H9 (cell line): ENCODE results near the gene TEDDM1. TPM values are rescaled to one million over a fixed set of nuclear protein-coding genes. Genes with fewer than 3 reads are reported as not detected.

Experiments
- DNase-seq: peaks from one replicate; pipeline ENCODE4 v3.0.0-alpha.2; 2017
- H2AFZ ChIP-seq: one replicate; pipeline ENCODE4 v1.6.1; 2013; ENCODE audit warnings: mild to moderate bottlenecking, low read length, control low read depth, moderate library complexity
- H2AK5ac ChIP-seq: 2 replicates; pipeline ENCODE4 v1.6.1; 2013; ENCODE audit warnings: low read length, control low read depth, mixed read lengths; ENCODE audit not compliant: insufficient read length
- H2BK120ac ChIP-seq: one replicate; pipeline ENCODE4 v1.6.1; 2013; ENCODE audit warnings: low read depth, mild to moderate bottlenecking, low read length, control low read depth, inconsistent platforms; ENCODE audit not compliant: poor library complexity, severe bottlenecking
- H2BK12ac ChIP-seq: 2 replicates; pipeline ENCODE4 v1.6.1; 2013; ENCODE audit warnings: low read length, control low read depth, mixed read lengths, low read depth; ENCODE audit not compliant: insufficient read length
- H2BK15ac ChIP-seq: 2 replicates; pipeline ENCODE4 v1.6.1; 2013; ENCODE audit warnings: low read depth, low read length, control low read depth
- H2BK20ac ChIP-seq: one replicate; pipeline ENCODE4 v1.6.1; 2013; ENCODE audit warnings: low read depth, mild to moderate bottlenecking, low read length, control low read depth, inconsistent platforms; ENCODE audit not compliant: poor library complexity, severe bottlenecking
- H2BK5ac ChIP-seq: 2 replicates; pipeline ENCODE4 v1.6.1; 2013; ENCODE audit warnings: low read length, control low read depth, mixed read lengths; ENCODE audit not compliant: insufficient read length
- H3K14ac ChIP-seq: 2 replicates; pipeline ENCODE4 v1.6.1; 2013; ENCODE audit warnings: low read length, control low read depth; ENCODE audit not compliant: insufficient read depth
- H3K18ac ChIP-seq: 2 replicates; pipeline ENCODE4 v1.6.1; 2013; ENCODE audit warnings: low read depth, mild to moderate bottlenecking, mixed read lengths, low read length, control low read depth; ENCODE audit not compliant: insufficient read length
- H3K23ac ChIP-seq: 2 replicates; pipeline ENCODE4 v1.6.1; 2013; ENCODE audit warnings: low read length, control low read depth, mixed read lengths, low read depth; ENCODE audit not compliant: insufficient read length
- H3K23me2 ChIP-seq: 2 replicates; pipeline ENCODE4 v1.6.1; 2013; ENCODE audit warnings: low read depth, mild to moderate bottlenecking, mixed read lengths, low read length, control low read depth; ENCODE audit not compliant: insufficient read length, poor library complexity, severe bottlenecking
- H3K27ac ChIP-seq: 2 replicates; pipeline ENCODE4 v1.5.1; 2013; ENCODE audit warnings: low read length, control low read depth, mixed read lengths, low read depth; ENCODE audit not compliant: insufficient read length
- H3K27me3 ChIP-seq: 2 replicates; pipeline ENCODE4 v1.6.1; 2013; ENCODE audit warnings: low read length, control low read depth, inconsistent platforms; ENCODE audit not compliant: insufficient read depth
- H3K4ac ChIP-seq: 2 replicates; pipeline ENCODE4 v1.6.1; 2013; ENCODE audit warnings: low read depth, mild to moderate bottlenecking, control low read depth, inconsistent platforms, low read length, moderate library complexity
- H3K4me1 ChIP-seq: 2 replicates; pipeline ENCODE4 v1.6.1; 2013; ENCODE audit warnings: low read length, control low read depth, inconsistent platforms; ENCODE audit not compliant: insufficient read depth
- H3K4me2 ChIP-seq: 2 replicates; pipeline ENCODE4 v1.6.1; 2013; ENCODE audit warnings: low read length, control low read depth, mixed read lengths; ENCODE audit not compliant: insufficient read length, insufficient read depth
- H3K56ac ChIP-seq: 2 replicates; pipeline ENCODE4 v1.6.1; 2013; ENCODE audit warnings: low read depth, mild to moderate bottlenecking, mixed read lengths, low read length, control low read depth; ENCODE audit not compliant: insufficient read length
- H3K79me1 ChIP-seq: 2 replicates; pipeline ENCODE4 v1.6.1; 2013; ENCODE audit warnings: low read depth, mild to moderate bottlenecking, moderate library complexity, low read length, control low read depth, inconsistent platforms; ENCODE audit not compliant: insufficient read depth, poor library complexity, severe bottlenecking
- H3K79me2 ChIP-seq: 2 replicates; pipeline ENCODE4 v1.6.1; 2013; ENCODE audit warnings: low read length, control low read depth, inconsistent platforms; ENCODE audit not compliant: insufficient read depth
- H3K9ac ChIP-seq: 2 replicates; pipeline ENCODE4 v1.6.1; 2013; ENCODE audit warnings: low read length, control low read depth, mixed read lengths; ENCODE audit not compliant: insufficient read length; ENCODE audit errors: extremely low read depth
- H3K9me3 ChIP-seq: one replicate; pipeline ENCODE4 v1.6.1; 2013; ENCODE audit warnings: low read depth, low read length, inconsistent platforms; ENCODE audit not compliant: control insufficient read depth
- H3T11ph ChIP-seq: one replicate; pipeline ENCODE4 v1.6.1; 2013; ENCODE audit warnings: mild to moderate bottlenecking, low read length, control low read depth, inconsistent platforms
- H4K20me1 ChIP-seq: one replicate; pipeline ENCODE4 v1.6.1; 2013; ENCODE audit not compliant: control insufficient read depth, insufficient read length, insufficient read depth
- H4K5ac ChIP-seq: 2 replicates; pipeline ENCODE4 v1.6.1; 2013; ENCODE audit warnings: low read depth, mild to moderate bottlenecking, mixed read lengths, low read length, control low read depth; ENCODE audit not compliant: insufficient read length
- H4K8ac ChIP-seq: replicated peaks from 2 replicates; pipeline ENCODE4 v1.6.1; 2013; ENCODE audit warnings: low read length, control low read depth, mixed read lengths, low read depth; ENCODE audit not compliant: insufficient read length
- H4K91ac ChIP-seq: 2 replicates; pipeline ENCODE4 v1.6.1; 2013; ENCODE audit warnings: low read depth, mild to moderate bottlenecking, moderate library complexity, mixed read lengths, low read length, control low read depth; ENCODE audit not compliant: insufficient read length
- H3K27ac Mint-ChIP-seq, 3 experiments: 2 replicates in 2 of 3; 3 replicates in 1 of 3; pipeline ENCODE4 v1.8.0; 2020 to 2021; ENCODE audit warnings: mixed read lengths in 3 of 3, mild to moderate bottlenecking in 1 of 3, moderate library complexity in 1 of 3
- H3K27me3 Mint-ChIP-seq: 2 replicates; pipeline ENCODE4 v1.8.0; 2021; ENCODE audit warnings: low read depth, mild to moderate bottlenecking, moderate library complexity, mixed read lengths
- H3K36me3 Mint-ChIP-seq, 3 experiments: 2 replicates in 2 of 3; 3 replicates in 1 of 3; pipeline ENCODE4 v1.8.0; 2020 to 2021; ENCODE audit warnings: low read depth in 3 of 3, mixed read lengths in 3 of 3; ENCODE audit not compliant: insufficient read depth in 1 of 3
- H3K4me1 Mint-ChIP-seq, 2 experiments: 2 replicates each; pipeline ENCODE4 v1.8.0; 2020; ENCODE audit warnings: mixed read lengths in 2 of 2
- H3K4me3 Mint-ChIP-seq, 2 experiments: 2 replicates in 1 of 2; 3 replicates in 1 of 2; pipeline ENCODE4 v1.8.0; 2020 to 2021; ENCODE audit warnings: mild to moderate bottlenecking in 2 of 2, mixed read lengths in 2 of 2, moderate library complexity in 1 of 2
- H3K9me3 Mint-ChIP-seq, 2 experiments: 2 replicates in 1 of 2; 3 replicates in 1 of 2; pipeline ENCODE4 v1.8.0; 2020; ENCODE audit warnings: mild to moderate bottlenecking in 2 of 2, mixed read lengths in 2 of 2, moderate library complexity in 1 of 2
- WGBS: extraction: QIAGEN DNeasy Blood & Tissue Kit; methylation state at CpG from one replicate; pipeline ENCODE4 v1.1.7; 2013; ENCODE audit warnings: missing lambda C conversion rate, low lambda C conversion rate, mixed read lengths; ENCODE audit not compliant: insufficient read length; ENCODE audit errors: extremely low coverage; 5-methylcytosine and 5-hydroxymethylcytosine counted together
- total RNA-seq: library from RNA; stranded (reverse); gene quantifications from 2 replicates; pipeline ENCODE4 v1.2.1, GENCODE V29; 2021
- TF ChIP-seq, protein P1 (sequence below): fragments of 200-600 bp; sonication (generic); conservative IDR thresholded peaks from 3 replicates; pipeline ENCODE4 v1.8.0; 2021; ENCODE audit warnings: antibody characterized with exemption, mild to moderate bottlenecking

TEDDM1 gene
- total RNA-seq, 1 experiment from 2014 or later, result not detected

DNA sequence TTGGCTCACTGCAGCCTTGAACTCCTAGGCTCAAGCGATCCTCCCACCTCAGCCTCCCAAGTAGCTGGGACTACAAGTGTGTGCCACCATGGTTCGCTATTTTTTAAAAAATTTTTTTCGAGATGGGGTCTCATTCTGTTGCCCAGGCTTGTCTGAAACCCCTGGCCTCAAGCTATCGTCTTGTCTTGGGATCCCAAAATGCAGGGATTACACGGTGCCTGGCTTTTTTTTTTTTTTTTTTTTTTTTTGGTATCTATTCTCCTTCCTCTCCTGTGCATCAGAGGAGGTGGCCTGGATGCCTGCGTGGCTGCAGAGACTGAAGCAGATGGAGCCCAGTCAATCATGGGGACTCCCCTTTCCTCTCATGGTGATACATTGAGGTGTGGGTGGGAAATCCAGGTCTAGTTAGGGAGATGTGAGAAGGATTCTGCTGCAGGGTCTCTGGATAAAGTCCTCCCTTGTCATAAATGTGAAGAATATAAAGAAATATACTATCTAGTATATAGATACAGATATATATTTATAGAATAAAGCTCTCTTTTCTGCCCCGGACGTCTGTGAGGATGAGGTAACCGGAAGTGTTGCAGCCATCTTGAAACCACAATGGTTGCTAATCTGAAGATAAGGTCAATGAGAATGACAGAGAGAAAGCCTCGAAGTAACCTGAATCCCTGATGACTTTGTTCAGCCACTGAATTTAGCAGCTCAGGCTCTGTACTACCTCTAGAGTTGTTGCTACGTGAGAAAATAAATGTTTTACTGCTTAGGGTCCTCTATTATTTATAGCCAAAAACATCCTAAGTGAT is 30.0 kb upstream of the TEDDM1 start:
- Histone ChIP-seq H4K8ac (no peak overlapping the region), H2BK15ac (no peak overlapping the region), H3K4me1 (no peaks in the 10 kb centered on the region; the same call in 1 of the 2 replicates), H3K27me3 (no peaks in the 10 kb centered on the region), H3K4me2 (no peak overlapping the region), H2BK5ac (no peak overlapping the region), H3K4ac (no peak overlapping the region), H4K20me1 (no peaks in the 10 kb centered on the region), H3K23ac (no peak overlapping the region), H2AFZ (no peak overlapping the region), H3K18ac (no peak overlapping the region), H3K79me2 (no peaks in the 10 kb centered on the region), H3K27ac (no peak overlapping the region), H3K14ac (no peak overlapping the region), H3T11ph (no peak overlapping the region), H3K79me1 (no peaks in the 10 kb centered on the region), H3K9ac (no peak overlapping the region), H3K9me3 (no peaks in the 10 kb centered on the region), H2BK120ac (no peak overlapping the region), H2BK12ac (no peak overlapping the region), H2AK5ac (no peak overlapping the region), H3K56ac (no peak overlapping the region), H4K5ac (no peak overlapping the region), H2BK20ac (no peak overlapping the region), H3K23me2 (no peaks in the 10 kb centered on the region), H4K91ac (no peak overlapping the region)
- H3K9me3 Mint-ChIP-seq, result no peaks in the 10 kb centered on the region
- no peak overlapping the region; a peak in 1 of 7 replicates for H3K27ac Mint-ChIP-seq
- no peak overlapping the region for H3K4me3 Mint-ChIP-seq
- H3K36me3 Mint-ChIP-seq, result no peaks in the 10 kb centered on the region
- H3K4me1 Mint-ChIP-seq, result peaks cover 5 to 8% of the 10 kb centered on the region in 2 experiments
- no peak for DNase-seq
- no CpG with 5 or more reads among the region's 11 CpGs for WGBS
- no peaks in the 10 kb centered on the region for H3K27me3 Mint-ChIP-seq
- TF ChIP-seq, protein P1, sequence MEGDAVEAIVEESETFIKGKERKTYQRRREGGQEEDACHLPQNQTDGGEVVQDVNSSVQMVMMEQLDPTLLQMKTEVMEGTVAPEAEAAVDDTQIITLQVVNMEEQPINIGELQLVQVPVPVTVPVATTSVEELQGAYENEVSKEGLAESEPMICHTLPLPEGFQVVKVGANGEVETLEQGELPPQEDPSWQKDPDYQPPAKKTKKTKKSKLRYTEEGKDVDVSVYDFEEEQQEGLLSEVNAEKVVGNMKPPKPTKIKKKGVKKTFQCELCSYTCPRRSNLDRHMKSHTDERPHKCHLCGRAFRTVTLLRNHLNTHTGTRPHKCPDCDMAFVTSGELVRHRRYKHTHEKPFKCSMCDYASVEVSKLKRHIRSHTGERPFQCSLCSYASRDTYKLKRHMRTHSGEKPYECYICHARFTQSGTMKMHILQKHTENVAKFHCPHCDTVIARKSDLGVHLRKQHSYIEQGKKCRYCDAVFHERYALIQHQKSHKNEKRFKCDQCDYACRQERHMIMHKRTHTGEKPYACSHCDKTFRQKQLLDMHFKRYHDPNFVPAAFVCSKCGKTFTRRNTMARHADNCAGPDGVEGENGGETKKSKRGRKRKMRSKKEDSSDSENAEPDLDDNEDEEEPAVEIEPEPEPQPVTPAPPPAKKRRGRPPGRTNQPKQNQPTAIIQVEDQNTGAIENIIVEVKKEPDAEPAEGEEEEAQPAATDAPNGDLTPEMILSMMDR, result no peak
